Measurements from ENCODE around the gene UQCRHL. TPM values are rescaled to one million over a fixed set of nuclear protein-coding genes. Genes with fewer than 3 reads are reported as not detected.

Gene UQCRHL
- total RNA-seq, 6 donors from 2014 or later, result 0.57 to 2.1 (median 1.1) TPM

GRCh38 chr1:15826810-15827507 is 19.5 kb upstream of the UQCRHL start:
- Histone ChIP-seq H3K36me3 (no peaks in the 10 kb centered on the region), H3K4me1 (peaks cover 0 to 8% (median 4%) of the 10 kb centered on the region in 4 donors), H3K4me3 (no peak overlapping the region), H3K27me3 (no peaks in the 10 kb centered on the region), H3K9me3 (no peaks in the 10 kb centered on the region), H3K27ac (no peak overlapping the region)
- TF ChIP-seq, protein P1, sequence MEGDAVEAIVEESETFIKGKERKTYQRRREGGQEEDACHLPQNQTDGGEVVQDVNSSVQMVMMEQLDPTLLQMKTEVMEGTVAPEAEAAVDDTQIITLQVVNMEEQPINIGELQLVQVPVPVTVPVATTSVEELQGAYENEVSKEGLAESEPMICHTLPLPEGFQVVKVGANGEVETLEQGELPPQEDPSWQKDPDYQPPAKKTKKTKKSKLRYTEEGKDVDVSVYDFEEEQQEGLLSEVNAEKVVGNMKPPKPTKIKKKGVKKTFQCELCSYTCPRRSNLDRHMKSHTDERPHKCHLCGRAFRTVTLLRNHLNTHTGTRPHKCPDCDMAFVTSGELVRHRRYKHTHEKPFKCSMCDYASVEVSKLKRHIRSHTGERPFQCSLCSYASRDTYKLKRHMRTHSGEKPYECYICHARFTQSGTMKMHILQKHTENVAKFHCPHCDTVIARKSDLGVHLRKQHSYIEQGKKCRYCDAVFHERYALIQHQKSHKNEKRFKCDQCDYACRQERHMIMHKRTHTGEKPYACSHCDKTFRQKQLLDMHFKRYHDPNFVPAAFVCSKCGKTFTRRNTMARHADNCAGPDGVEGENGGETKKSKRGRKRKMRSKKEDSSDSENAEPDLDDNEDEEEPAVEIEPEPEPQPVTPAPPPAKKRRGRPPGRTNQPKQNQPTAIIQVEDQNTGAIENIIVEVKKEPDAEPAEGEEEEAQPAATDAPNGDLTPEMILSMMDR (IDR thresholded peaks at IDR 0.05), result no peak
- WGBS, 2 donors, result 80 to 83% methylated on average over 6 of the region's 6 CpGs
- ATAC-seq (ENCODE audit: low FRiP score in 2 of 2), result no peak
- DNase-seq, result no peak

DNA sequence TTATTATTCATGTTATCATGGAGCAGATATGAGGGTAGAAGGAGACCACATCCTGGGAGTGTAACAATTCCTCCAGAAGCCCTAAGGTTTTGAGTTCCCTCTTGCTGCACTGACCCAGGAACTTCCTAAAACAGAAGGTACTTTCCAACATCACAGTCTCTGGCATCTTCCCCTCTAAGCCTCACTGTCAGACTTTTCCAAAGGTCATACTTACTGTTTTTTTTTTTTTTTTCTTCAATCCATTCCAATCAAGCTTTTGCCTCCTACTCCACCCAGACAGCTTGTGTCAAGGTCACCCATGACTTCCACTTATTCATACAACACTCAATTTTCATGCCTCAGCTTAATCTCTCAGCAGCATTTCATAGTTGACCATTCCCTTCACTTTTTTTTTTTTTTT is 18.4 kb upstream of the UQCRHL start:
- ATAC-seq (ENCODE audit: low FRiP score in 2 of 2) (peak in 1 of 2 donors; percentile 47), DNase-seq (no peak)
- no peak overlapping the region for H3K27ac ChIP-seq
- no peak overlapping the region for H3K4me3 ChIP-seq
- no peak for TF ChIP-seq POLR2A (IDR thresholded peaks at IDR 0.05)
- no peak for TF ChIP-seq EP300 (IDR thresholded peaks at IDR 0.05)
- TF ChIP-seq, protein P1 (IDR thresholded peaks at IDR 0.05), result no peak
- no peak for TF ChIP-seq POLR2AphosphoS5 (IDR thresholded peaks at IDR 0.05)
- peaks cover 0 to 7% (median 3%) of the 10 kb centered on the region in 4 donors for H3K4me1 ChIP-seq
- H3K9me3 ChIP-seq, result no peaks in the 10 kb centered on the region
- no peaks in the 10 kb centered on the region for H3K36me3 ChIP-seq
- H3K27me3 ChIP-seq, result no peaks in the 10 kb centered on the region

- Histone ChIP-seq H3K4me1 (peaks cover 0 to 3% (median 0%) of the 10 kb centered on the region in 4 donors), H3K9me3 (no peaks in the 10 kb centered on the region), H3K27me3 (no peaks in the 10 kb centered on the region), H3K36me3 (no peaks in the 10 kb centered on the region), H3K4me3 (no peak overlapping the region), H3K27ac (no peak overlapping the region)
- no peak for TF ChIP-seq POLR2AphosphoS5 (IDR thresholded peaks at IDR 0.05)
- TF ChIP-seq POLR2A (IDR thresholded peaks at IDR 0.05), result no peak
- TF ChIP-seq, protein P1 (IDR thresholded peaks at IDR 0.05), result no peak
- no peak for TF ChIP-seq EP300 (IDR thresholded peaks at IDR 0.05)
- DNase-seq (no peak), ATAC-seq (ENCODE audit: low FRiP score in 2 of 2) (no peak)
- WGBS, 2 donors, result 81 to 91% methylated on average over 3 of the region's 3 CpGs
These were observed 13.0 kb upstream of the UQCRHL start for GRCh38 chr1:15820478-15820877.

DNA sequence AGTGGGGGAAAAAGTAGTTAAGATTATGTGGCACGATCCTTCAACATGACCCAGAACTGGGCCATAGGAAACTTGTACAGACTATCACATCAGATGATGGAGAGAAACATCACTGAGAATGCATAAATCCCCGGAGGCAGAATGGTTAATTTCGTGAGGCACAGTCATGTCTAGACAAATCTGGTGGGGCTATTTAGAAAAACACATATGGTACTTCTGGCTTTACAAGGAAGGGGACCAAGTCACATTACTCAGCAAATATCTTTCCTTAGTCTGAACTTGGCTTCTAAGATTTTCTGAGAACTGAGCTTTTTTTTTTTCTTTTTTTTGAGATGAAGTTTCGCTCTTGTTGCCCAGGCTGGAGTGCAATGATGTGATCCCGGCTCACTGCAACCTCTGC is 9.2 kb upstream of the UQCRHL start:
- no peak for ATAC-seq (ENCODE audit: low FRiP score in 2 of 2)
- 89% methylated on average over 5 of the region's 5 CpGs for WGBS, 2 donors

More for the DNA sequence above, 9.2 kb upstream of the UQCRHL start:
- Histone ChIP-seq H3K36me3 (no peaks in the 10 kb centered on the region), H3K27me3 (no peaks in the 10 kb centered on the region), H3K4me3 (no peak overlapping the region), H3K9me3 (no peaks in the 10 kb centered on the region), H3K27ac (no peak overlapping the region), H3K4me1 (peaks cover 0 to 3% (median 0%) of the 10 kb centered on the region in 4 donors)
- TF ChIP-seq EP300 (IDR thresholded peaks at IDR 0.05), result no peak
- no peak for TF ChIP-seq POLR2A (IDR thresholded peaks at IDR 0.05)
- TF ChIP-seq, protein P1 (IDR thresholded peaks at IDR 0.05), result no peak
- TF ChIP-seq POLR2AphosphoS5 (IDR thresholded peaks at IDR 0.05), result no peak
- no peak for DNase-seq
